NOMO-1 (cell line): ENCODE data around the gene SPHK2.
A peak's percentile ranks its signal among the peaks of the same experiment; 100 is the strongest.

Source experiments
- DNase-seq, 2 experiments: peaks; one replicate each; lab custom pipeline; 2025; ENCODE audit not compliant: unreplicated experiment in 2 of 2; lab: John Stamatoyannopoulos, UW

Gene SPHK2

DNA sequence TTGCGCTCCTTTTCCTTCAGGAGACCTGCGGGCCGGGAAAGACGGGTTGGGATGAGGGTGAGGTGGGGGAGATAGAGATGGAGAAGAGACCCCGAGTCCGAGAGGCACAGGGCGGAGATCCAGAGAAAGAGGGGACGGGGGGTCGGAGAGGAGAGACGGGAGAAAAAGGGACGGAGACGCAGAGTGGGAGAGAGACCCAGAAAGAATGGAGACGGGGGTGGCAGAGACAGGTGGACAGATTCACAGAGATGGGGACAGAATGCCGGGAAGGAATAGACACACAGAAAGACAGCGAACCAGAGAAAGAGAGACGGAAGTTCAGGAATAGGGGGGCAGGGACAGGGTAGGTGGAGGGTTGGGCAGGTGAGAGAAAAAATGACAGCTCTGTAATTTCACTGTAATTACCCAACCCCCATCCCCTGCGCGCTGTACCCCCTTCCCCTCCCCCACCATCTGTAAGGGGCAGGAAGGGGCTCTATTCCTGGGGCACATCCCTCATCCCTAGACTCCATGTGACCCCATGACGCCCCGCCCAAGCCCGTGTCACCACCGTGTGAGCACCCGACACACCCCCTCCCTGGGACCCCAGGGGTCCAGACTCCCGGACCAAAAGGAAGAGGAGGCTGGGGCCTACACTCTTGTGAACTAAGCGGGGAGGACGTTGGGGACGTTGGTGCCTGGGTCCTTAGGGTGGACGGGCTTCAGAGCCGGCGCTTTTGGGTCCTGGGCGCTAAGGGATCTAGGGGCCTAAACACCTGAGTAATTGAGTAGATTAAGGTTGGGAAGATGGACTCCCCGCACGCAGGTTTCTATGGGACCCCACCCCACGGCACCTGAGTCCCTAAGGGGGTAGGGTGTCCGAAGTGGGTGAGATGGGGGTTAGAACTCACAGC lies 16.9 kb downstream of the SPHK2 start:
- DNase-seq: no peak

DNA sequence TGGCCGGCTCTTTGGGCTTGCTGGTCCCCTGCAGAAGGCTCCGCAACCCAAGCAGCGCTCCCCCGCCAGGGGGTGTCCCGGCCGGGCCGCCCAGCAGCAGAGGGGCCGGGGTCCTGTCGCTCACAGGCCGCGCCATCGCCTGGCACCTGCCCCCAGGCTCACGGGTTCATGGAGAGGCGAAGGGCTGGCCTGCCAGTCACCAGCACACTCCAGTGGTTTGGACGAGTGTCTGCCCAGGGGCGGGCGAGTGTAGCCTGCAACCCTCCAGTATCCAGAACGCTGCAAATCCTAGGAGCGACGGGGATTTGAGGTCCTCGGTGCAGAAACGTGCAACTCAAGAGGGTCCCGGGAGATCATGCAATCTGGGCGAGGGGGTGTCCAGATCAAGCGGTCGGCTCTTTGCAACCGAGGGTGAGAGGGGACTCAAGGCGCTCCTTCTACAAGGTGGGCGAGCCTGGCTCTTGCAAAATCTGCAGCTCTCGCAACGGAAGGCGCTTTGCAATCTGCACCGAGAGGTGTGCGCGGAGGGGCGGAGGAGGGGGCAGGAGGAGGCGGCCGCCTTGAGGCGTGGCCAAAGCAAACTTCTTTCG lies 17.6 kb downstream of the SPHK2 start, which contains the start of gene DBP:
TSS of gene DBP (minus strand) at position 521 of the 590 bp plus-strand sequence. CDS start at position 136, 385 bp downstream.
- peak in 1 of 2 experiments; percentile 69 for DNase-seq

DNA sequence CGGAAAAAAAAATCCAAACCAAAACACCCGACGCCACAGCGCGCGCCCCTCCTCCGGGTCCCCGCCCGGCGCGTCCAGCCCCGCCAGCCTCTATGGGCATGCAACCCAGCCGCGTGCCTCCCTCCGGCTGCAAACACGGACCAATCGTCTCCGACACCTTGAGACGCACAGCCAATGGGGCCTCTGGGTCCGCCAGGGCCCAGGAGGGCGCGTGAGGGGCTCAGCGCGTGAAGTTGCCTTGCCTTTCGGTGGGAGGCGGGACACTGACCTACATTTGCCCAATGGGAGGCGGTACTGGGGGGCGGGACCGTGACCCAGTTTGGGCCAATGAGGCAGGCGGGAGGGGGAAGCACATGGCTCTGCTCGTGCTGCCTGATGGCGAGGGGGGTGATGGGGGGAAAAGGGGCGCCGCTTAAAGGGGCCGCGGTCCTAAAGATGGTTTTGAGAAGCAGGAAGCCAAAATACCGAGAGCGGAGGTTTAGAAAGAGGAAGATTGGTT lies 18.2 kb downstream of the SPHK2 start:
- peak; percentile 99 to 100 for DNase-seq

DNA sequence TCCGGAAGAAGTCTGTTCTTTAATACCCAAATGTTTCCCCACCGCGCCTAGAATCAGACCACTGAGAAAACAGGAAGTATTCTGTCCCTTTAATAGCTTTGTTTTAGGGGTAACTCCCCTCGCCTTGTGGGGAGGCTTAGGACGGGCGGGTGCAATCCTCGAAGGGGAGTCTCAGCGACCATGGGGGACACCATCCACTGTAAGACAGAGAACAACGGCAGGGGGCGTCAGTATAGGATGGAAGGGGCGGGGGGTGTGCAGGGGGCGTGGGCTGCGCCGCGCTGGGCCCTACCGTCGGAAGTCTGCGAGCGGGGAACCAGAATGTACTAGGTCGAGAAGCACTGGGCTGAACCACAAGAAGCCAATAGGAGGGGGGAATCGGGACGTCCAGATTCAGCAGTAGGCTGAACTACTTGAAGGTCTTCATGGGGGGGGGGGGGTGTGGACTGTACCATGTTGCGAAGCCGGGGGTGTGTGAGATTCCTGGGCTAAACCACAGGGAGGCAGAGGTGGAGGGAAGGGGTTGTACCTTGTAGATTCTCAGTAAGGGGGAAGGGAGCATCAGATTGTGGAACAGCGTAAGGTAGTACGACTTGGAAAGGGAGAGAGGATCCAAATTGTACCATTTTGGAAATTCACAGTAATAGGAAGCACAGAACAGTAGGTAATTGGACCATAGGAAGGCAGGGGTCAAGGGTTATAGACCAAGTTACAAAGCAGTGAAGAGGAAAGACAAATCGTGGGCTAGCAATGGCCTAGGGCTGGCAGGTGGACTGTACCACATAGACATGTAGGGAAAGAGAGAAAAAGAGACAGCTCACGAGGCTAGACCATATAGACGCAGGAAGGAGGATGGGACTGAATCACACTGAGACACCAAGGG lies 18.9 kb downstream of the SPHK2 start:
- peak; percentile 85 to 89 for DNase-seq

DNA sequence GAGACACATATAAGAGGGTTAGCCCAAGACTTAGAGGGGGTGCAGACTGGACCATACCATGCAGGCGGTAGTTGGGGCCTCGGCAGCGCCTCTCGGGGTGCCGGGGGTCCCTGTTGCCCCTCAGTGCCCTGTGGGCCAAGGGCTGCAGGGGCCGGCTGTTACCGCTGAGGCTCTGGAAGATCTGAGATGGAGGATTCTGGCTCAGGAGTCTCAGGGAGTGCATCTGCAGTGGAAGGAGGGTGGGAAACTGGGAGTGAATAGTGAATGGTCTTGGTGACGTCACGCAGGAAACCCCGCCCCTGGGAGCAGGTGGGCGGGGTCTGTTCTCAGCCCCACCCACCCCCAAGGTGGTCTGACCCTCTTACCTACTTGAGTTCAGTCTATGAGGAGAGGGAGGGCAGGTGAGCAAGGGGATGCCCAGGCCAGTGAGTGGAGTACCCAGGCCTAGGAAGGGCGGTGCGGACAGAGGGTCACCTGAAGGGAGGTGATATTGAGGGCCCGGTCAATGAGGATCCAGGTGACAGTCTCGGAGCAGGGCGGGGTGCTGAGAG lies 19.6 kb downstream of the SPHK2 start:
- DNase-seq: no peak

DNA sequence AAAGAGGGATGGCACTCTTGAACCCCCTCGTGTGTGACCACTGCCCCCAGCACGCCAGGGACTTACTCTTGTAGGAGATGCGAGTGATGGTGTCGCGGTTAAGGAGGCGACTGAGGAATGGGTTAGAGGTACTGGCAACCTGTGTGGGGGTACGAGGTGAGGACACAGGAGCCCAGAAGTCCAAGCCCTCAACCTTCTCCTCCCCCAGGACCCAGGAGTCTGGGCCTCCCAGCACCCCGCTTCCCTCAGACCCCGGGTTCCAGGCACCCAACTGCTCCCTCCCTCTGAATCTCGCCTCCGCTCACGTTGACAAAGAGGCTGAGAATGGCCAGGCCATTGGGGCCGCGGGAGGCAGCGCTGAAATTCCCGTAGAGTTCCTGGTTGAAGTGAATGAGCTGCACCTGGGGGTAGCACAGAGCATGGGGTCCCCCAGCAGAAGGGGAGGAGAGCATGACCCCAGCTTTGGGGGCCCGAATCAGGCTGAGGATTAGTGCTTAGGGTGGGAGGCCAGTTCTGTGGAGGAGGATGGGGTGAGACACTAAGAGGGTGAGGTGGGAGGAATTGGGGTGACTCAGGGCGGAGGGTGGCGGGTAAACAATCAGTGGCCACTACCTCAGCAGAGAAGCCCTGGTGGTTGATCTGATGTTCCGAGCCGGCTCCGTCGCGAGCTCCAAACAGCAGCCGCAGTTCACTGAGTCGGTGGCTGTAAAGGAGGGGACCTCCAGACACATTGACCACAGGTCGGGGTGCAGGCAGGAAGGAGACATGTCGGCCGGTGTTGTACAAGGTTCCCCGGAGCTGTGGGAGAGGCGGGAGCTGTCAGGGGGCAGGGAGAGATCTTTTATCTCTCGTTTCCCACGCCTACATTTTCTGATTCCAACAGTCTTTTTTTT lies 20.4 kb downstream of the SPHK2 start:
- no peak for DNase-seq

DNA sequence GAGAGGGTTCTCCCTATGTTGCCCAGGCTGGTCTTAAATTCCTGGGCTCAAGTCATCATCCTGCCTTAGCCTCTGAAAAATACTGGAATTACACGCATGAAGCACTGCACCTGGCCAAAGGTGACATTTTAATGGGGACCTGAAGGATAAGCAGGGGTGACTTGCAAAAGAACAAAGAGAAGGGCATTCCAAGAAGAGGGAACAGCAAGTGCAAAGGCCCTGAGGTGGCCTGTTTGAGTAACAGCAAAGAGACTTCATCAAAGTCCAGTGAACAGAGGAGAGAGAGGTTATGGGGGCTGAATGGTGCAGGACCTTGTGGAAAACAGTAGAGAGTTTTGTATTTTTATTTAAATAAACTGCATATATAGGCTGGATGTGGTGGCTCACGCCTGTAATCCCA lies 22.5 kb downstream of the SPHK2 start:
- no peak for DNase-seq

DNA sequence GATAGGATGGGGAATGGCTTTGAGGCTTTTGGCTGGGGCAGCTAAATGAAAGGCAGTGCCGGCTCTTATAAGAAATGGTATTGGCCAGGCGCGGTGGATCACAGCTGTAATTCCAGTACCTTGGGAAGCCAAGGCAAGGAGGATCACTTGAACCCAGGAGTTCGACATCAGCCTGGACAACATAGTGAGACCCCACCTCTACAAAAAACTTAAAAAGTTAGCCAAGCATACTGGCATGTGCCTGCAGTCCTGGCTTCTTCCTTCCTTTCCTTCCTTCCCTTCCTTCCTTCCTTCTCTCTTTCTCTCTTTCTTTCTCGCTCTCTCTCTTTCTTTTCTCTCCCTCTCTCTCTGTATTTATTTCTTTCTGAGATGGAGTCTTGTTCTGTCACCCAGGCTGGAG lies 23.6 kb downstream of the SPHK2 start:
- DNase-seq: no peak

DNA sequence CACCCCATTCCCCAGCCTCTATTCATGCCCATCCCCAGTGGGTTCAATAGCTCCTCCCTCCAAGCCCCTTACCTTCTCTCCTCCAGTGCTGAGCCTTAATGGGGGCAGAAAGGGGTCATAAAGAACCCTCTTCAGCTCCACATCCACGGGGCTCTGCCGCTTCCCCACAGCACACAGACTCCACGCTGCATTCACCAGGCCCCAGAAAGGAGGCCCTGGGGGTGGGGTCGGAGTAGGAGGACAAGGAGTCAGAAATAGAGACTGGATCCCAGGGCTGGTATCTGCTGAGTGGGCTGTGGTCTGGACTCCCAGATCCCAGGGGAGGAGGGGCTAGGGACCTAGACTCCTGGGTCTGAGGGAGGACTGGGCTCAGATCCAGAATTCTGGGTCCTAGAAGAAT lies 25.0 kb downstream of the SPHK2 start:
- no peak for DNase-seq

DNA sequence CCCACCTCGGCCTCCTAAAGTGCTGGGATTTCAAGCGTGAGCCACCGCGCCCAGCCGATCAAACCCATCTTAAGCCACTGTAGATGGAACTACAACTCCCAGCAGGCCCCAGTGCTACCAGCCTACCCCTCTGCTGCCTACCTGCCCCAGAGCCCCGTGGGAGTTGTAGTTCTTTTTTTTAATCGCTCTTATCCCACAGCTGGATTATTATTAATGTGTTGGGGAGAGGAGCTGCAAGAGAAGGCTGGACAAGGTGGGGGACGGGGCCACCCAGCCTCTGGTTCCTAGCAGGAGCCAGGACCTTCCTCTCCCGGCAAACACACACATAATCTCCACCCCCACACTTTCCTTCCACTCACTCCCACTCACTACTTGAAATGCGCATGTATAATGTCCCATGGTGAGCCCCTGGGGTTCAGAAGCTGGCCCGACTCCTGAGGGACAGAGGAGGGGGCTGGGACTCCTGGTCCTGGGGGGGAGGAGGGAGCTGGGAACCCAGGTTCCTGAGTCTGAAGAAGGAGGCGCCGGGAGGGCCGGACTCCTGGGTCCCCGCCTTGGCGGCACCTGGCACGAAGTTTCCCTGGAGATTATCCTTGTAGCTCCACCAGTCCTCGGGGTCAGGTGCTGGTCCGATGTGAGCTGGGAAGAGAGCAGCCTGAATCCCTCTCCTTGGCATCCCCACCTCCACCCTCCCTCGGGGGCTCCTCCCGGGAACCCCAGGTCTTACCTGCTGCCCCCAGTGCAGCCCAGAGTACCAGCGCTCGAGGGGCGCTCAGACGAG lies 25.7 kb downstream of the SPHK2 start:
- peak; percentile 67 to 71 for DNase-seq

DNA sequence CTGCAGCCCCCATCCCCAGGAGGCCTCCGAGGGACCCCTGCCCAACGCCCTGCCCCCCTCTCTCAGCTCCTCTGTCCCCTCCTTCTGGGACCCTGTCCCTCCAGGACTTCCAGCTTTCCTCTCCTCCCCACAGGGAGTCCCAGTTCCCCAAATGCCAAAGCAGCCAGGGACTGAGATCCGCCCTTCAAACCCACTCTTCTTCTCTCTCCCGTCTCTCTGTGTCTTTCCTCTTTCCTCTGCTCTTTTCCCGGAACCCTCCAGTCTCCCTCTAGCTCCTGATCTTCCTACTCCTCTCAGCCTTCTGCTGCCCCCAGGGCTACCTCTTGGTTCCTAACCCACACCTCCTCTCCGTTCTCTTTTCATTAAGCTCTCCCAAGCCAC lies 26.3 kb downstream of the SPHK2 start:
- no peak for DNase-seq

DNA sequence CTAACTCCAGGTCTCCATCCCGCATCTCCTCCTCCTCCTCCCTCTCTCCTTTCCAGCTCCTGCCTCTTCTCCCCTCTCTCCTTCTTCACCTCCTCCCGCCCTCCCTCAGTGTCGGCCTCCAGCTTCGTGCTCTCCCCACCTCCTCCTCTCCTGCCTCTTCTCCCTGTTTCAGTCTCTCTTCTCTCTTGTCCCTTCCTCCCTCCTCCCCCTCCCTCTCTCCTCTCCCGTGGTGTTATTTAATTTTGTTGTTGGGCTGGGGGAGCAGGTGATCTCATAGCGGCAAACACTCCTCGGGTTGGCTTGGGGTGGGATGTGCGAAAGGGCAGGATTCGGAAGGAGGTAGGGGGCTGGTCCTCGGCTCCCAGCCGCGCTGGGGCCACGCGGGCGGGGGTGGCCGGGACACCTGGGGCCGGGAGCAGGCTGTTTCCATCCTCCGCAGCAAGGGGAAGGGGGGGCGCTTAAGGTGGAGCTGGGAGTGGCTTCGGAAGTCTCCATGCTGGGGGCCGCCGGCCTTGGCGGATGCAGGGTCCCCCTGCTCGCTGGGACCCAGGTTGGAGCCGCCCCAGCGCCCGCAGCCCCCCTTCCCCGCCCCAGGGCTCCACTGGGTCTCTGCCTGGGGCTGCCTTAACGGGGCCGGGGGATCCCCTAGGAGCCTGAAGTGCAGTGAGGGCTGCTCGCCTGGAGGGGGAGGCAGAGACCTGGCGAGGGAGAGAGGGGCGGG lies 26.9 kb downstream of the SPHK2 start, which contains the start of gene CA11:
TSS of gene CA11 (minus strand) at position 187 of the 721 bp plus-strand sequence. CDS start 555 bp downstream, outside the sequence.
- peak; percentile 77 to 85 for DNase-seq

DNA sequence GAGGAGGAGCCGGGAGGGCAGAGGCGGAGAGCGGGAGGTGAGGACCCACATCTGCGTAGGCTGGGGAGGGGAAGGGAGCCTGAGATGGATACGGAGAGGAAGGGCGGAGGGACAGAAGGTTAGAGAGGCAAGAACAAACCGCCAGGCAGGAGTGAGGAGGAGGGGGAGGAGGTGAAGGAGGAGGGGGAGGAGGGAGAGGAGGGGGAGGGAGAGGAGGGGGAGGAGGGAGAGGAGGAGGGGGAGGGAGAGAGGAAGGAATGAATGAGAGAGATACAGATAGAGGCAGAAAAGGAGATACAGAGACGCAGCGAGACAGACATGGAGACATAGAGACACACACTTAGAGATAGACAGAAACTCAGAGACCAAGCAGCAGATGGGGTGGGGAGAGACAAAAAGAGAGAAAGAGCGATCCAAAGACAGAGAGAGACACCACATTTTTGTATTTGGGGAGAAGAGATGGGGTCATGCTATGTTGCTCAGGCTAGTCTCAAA lies 27.5 kb downstream of the SPHK2 start:
- no peak for DNase-seq

DNA sequence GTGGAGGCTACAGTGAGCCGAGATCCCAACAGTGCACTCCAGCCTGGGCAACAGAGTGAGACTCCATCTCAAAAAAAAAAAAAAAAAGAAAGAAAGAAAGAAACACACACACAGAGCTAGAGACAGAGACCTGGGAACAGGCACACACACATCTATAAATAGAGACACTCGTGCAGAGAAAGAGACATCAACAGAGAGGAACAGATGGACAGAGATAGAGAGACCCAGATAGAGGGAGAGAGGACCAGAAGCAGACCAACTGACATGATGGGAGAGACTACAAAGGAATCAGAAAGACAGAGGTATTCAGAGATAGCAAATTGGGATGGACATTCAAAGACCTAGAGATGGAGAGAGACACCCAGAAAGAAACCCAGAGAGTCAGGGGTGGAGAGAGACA lies 28.8 kb downstream of the SPHK2 start:
- no peak for DNase-seq

DNA sequence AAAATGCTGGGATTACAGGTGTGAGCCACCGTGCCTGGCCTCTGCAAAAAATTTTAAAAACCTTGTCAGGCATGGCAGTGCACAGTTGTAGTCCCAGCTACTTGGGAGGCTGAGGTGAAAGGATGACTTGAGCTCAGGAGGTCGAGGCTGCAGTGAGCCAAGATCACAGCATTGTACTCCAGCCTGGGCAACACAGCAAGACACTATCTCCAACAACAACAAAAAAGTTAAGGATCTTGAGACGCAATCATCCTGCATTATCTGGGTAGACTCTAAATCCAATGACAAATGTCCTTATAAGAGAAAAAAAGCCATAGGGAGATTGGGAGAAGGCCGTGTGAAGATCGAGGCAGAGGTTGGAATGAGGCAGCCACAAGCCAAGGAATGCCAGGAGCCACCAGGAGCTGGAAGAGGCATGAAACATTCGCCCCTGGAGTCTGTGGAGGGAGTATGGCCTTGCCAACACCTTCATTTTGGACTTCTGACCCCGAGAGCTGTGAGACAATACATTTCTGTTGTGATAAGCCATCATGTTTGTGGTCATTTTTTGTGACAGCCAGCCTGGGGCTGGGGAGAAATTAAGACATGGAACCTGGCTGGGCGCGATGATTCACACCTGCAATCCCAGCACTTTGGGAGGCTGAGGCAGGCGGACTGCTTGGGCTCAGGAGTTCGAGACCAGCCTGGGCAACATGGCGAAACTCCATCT lies 31.8 kb downstream of the SPHK2 start:
- DNase-seq: no peak

DNA sequence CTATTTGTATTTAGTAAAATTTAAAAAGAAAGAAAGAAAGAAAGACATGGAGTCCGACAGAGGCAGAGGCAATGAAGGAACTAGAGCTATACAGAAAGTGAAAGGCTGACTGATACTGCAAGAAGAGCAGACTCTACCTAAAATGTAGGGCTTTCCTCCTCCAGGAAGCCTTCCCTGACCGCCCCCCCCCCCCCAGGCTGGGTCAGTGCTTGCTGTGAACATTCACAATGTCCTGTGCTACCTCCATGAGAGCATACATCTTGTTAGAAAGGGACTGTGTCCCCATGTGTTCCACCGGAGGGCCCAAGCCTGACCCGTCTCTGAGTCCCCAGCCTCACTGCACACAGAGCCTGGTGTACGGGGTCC lies 32.4 kb downstream of the SPHK2 start:
- no peak for DNase-seq

DNA sequence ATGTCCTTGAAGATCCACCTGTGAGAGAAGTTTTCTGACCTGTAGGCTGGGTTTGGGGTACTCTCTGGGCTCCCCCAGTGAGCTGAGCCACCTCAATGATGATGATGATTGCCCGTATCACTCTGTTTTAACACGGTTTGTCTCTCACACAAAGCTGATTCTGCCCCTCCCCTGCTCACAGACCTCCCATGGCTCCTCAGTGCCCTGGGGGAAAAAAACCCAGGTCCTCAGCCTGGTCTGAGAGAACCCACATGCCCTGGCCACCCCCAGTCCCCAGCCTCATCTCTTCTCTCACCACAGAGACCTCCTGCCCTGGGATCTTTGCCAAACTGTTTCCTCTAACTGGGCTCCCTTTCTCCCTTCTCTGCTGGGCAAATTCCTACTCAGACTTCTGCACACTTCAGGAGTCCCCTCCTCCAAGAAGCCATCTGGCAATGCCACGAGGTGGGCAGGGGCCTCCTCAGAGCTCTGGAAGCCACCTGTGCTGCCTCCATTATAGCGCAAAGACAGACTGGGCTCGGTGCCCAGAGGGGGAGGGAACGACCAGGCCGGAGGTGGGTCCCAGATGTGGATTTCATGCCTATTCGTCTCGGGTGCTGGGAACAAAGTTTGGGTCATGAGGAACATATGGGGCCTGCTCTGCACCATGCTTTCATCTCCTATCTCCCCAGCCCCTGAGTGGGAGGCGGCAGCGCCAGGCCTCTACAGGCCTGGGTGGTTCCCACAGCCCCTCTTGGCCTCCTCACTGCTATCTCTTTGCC lies 35.2 kb downstream of the SPHK2 start:
- DNase-seq: no peak
